ENCODE data around the gene FOXD4.
"Not testable (repeated sequence)": the region's sequence is repeated elsewhere in the genome, so short reads cannot be mapped to it uniquely, and the experiment has no call there.

The FOXD4 gene

DNA sequence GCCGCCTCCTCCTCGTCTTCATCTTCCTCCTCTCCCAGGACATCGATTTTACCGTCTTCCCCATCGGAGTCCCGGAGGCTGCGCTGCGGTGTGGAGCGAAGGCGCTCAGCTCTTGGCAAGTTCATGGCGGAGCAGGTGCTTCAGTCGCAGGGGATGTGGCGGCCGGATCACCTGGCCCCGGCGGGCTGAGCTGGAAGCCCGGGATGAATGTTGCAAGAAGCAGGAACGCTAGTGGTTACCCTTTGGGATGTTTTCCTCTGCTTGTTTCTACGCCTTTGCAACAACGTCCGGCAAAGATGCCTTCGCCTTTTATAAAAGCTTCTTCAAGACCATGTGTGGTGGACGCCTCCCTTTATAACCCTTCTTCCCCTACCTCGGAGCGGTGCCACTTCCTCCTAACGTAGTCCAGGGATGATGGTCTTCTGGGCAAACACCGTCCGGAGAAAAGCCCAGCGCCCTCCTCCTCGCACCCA, at the start of gene FOXD4:
Gene FOXD4 (minus strand): TSS at position 423 of the 473 bp plus-strand sequence. CDS start 298 bp downstream, at position 125.
- not testable (repeated sequence) for DNase-seq

- not testable (repeated sequence) for DNase-seq
Measured at GRCh38 chr9:159871-160270, 41.7 kb upstream of the FOXD4 start.

GRCh38 chr9:151173-151572, 33.0 kb upstream of the FOXD4 start:
- not testable (repeated sequence) for DNase-seq

- DNase-seq: not testable (repeated sequence)
Measured at GRCh38 chr9:139880-140279, 21.7 kb upstream of the FOXD4 start.

- peak; percentile 41 for DNase-seq
Measured at GRCh38 chr9:117144-117994, 848 bp downstream of the FOXD4 start.

DNA sequence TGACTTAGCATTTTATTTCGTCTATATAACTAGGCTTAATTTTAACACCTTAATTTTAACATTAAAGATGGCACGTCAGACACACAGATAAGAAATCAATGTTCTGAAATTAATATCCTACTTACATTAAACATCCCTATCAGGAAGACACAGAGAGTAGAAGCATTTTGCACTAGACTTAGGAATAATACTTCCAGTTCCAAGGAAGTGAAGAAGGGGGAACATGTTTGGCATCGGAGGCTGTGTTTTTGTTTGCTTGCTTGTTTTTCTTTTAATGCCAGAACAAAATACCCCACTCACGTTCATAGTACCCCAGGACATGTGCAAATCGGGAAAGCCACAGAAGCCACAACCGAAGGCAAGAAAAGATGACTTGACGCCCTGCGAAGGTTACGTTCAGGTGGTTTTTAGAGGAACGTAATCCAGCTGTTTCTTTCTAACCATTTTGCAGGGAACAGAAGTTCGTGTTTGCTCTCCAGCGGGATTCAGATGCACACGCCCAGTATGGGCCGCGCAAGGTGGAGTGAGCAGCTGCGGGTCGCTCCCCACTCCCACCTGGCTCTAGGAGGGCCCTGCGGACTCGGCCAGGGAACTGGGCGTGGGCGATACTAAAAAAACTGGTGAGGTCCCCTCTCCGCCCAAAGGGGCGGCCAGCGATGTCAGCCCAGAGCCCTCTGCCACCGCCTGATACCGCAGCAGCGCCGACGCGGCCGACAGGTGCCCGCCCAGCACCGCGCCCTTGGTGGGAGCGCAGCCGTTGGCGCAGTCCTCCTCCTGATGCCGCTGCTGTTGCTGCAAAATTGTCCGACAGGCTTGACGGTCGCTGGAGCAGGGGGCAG, 1.8 kb downstream of the FOXD4 start:
- DNase-seq: peak; percentile 18

GRCh38 chr9:115118-115451, 3.1 kb downstream of the FOXD4 start:
- not testable (repeated sequence) for DNase-seq

GRCh38 chr9:114267-115117, 3.7 kb downstream of the FOXD4 start:
- DNase-seq: peak; percentile 14

DNA sequence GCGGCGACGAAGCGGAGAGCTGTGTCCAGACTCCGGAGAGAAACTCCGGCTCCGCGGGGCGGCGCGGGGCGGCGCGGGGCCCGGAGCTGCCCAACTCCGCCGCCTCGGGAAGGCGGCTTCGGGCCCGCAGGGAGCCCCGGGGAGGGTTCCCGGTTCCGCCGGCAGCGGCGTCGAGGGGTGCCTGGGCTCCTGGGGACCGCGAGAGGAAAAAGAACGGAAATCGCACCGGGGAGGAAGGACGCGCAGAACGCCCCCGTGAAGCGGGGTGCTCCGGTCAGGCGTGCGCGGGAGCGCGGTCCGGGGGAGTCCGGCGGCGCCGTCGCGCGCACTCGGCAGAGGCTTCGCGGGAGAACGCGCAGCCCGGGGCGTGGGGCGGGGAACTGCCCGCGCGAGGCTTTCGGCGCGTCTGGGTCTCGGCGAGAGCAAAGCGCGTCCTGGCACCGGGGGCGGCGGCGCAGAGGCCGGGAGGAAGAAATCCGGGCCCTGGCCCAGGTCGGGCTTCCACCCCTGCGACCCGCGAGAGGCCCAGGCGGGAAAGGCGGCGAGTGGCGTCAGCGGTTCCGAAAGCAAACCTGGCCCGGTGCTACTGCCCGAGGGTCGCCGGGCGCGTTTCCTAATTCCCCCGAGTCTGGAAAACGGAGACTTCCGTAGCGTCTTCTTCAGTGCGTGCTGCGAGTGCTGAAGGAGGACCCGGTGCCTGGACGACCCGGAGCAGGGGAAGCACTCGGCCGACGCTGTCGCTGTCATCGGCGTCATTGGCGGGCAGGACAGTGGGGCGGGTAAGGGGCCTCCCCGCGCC, 4.5 kb downstream of the FOXD4 start:
- peak; percentile 63 for DNase-seq

DNA sequence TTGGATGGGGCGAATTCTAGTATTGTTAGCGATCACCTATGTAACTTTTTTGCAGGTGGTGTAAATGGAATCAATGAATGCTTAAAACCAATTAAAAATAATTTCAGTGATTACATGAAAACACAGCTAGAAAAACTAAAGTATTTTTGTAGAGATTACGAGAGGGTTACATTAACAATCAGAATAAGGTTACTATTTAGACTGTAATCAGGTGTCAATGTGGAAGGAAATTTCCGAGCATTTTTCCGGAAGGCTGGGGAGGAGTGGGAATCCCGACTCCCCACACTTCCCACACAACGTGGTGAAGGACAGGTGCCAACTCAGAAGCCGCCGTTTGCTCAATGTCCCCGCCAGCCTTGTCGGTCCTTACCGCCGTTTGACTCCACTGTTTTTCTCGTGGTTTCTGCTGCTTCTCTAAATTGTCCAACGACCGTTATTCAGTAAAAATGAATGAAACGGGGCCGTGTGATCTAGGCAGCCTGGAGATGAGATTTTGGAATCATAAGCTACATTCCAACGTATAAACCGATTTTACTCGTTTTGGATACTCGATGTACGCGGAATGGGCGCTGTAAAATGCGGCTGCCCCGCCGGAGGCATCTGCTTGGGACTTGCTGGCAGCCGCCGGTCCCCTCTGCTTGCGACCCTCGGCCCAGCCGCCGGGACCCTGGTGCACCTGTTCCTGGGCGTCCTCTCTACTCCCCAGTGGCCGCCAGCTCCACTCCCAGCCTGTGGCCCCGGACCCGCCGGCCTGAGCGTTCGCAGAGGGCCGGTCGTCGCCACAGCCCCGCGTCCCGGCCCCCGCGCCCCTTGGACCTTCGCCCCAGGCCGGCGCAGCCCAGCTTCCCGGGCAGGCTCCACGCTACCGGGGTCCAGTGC, 5.4 kb downstream of the FOXD4 start:
- peak; percentile 6 for DNase-seq

GRCh38 chr9:110672-111071, 7.5 kb downstream of the FOXD4 start:
- DNase-seq: not testable (repeated sequence)

GRCh38 chr9:109540-109939, 8.7 kb downstream of the FOXD4 start:
- not testable (repeated sequence) for DNase-seq

DNA sequence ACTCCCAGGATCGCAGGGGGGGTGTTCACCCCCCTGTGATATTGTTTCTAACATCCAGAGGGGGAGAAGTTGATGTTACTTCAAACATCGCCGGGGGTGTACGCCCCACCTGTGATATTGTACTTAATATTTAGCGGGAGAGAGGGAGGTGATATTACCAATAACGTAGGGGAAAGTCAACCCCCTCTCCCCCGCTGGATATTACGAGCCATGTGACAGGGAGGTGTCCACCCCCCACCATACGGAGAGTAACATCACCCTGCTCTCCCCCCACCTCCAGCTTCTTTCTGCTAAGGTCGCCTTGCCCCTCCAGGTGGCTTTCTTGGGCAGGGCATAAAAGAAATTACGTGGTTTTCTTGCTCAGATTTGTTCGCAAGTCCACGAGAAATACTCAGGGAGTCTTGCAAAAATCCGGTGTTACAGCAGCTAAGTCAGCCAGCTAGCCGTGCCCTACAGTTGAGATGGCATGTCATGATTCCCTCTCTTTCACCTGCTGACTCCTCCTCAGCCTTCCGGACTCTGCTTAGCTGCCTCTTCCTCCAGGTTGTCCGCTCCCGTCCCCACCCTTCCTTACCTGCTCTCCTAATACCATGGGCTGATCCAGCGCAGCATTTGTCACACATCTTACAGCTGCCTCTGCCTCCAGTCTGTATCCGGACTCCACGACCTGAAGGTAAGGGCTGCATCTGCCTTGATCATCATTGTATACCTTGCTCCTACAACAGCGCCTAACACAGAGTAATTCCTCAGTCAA, 9.3 kb downstream of the FOXD4 start:
- DNase-seq: not testable (repeated sequence)

- DNase-seq: peak; percentile 3
Measured at GRCh38 chr9:105991-106390, 12.2 kb downstream of the FOXD4 start.

GRCh38 chr9:100430-100829, 17.8 kb downstream of the FOXD4 start:
- not testable (repeated sequence) for DNase-seq

- not testable (repeated sequence) for DNase-seq
Measured at GRCh38 chr9:99867-100266, 18.4 kb downstream of the FOXD4 start.

DNA sequence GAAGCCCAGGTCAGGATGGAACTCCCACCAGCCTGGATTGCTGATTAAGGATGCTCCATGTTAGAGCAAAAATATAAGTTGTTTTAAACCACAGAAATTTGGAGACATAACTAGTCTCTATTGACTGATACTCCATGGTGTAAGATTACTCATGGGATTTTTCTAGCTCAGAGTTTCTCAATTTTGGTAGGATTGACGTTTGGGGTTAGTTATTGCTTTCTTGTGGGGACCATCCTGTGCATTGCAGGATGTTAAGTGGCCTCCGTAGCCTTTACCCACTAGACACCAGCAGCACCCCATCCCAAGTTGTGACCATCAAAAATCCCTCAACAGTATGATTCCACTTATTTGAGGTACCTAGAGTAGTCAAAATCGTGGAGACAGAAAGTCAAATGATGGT, 19.4 kb downstream of the FOXD4 start:
- DNase-seq: not testable (repeated sequence)

- DNase-seq: not testable (repeated sequence)
Measured at GRCh38 chr9:94992-95391, 23.2 kb downstream of the FOXD4 start.

- not testable (repeated sequence) for DNase-seq
Measured at GRCh38 chr9:94323-94722, 23.9 kb downstream of the FOXD4 start.

- DNase-seq: not testable (repeated sequence)
Measured at GRCh38 chr9:93909-94308, 24.3 kb downstream of the FOXD4 start.

All from stimulated activated CD4-positive, alpha-beta T cell treated with anti-CD3 and anti-CD28 coated beads, Interleukin-15, amount 100 ng/mL, for 24 hours (primary cell).